SIG-M5 (cell line): ENCODE results near the gene UBE2F.

Experiments used
- DNase-seq: peaks from one replicate; lab custom pipeline; 2025; lab: John Stamatoyannopoulos, UW

The UBE2F gene

GRCh38 chr2:237966565-237967462 lies at the start of gene UBE2F:
Gene UBE2F (plus strand): TSS chr2:237967014. CDS start chr2:237973108, 6,094 bp downstream.
- no peak for DNase-seq

GRCh38 chr2:237917696-237918374 lies 49.0 kb upstream of the UBE2F start:
- no peak for DNase-seq

GRCh38 chr2:237919593-237919992 lies 47.2 kb upstream of the UBE2F start:
- no peak for DNase-seq

GRCh38 chr2:237920673-237921072 lies 46.1 kb upstream of the UBE2F start:
- no peak for DNase-seq

GRCh38 chr2:237921967-237922492 lies 44.8 kb upstream of the UBE2F start:
- no peak for DNase-seq

- no peak for DNase-seq
Observed at GRCh38 chr2:237922641-237923361, 44.0 kb upstream of the UBE2F start.

- no peak for DNase-seq
Observed at GRCh38 chr2:237923481-237924163, 43.2 kb upstream of the UBE2F start.

GRCh38 chr2:237924164-237924534 lies 42.7 kb upstream of the UBE2F start:
- DNase-seq: no peak

- DNase-seq: no peak
Observed at GRCh38 chr2:237927135-237927534, 39.7 kb upstream of the UBE2F start.

- no peak for DNase-seq
Observed at GRCh38 chr2:237927986-237928385, 38.8 kb upstream of the UBE2F start.

- DNase-seq: no peak
Observed at GRCh38 chr2:237929979-237930378, 36.8 kb upstream of the UBE2F start.

- DNase-seq: peak; percentile 22
Observed at GRCh38 chr2:237931205-237931721, 35.6 kb upstream of the UBE2F start.

GRCh38 chr2:237932731-237933131 lies 34.1 kb upstream of the UBE2F start:
- no peak for DNase-seq

GRCh38 chr2:237934186-237934585 lies 32.6 kb upstream of the UBE2F start:
- DNase-seq: no peak

GRCh38 chr2:237935740-237936452 lies 30.9 kb upstream of the UBE2F start:
- DNase-seq: no peak

GRCh38 chr2:237939251-237939650 lies 27.6 kb upstream of the UBE2F start:
- no peak for DNase-seq

GRCh38 chr2:237940828-237941227 lies 26.0 kb upstream of the UBE2F start:
- no peak for DNase-seq

GRCh38 chr2:237941239-237941638 lies 25.6 kb upstream of the UBE2F start:
- no peak for DNase-seq

GRCh38 chr2:237942513-237942899 lies 24.3 kb upstream of the UBE2F start:
- DNase-seq: no peak

GRCh38 chr2:237943395-237944094 lies 23.3 kb upstream of the UBE2F start:
- DNase-seq: no peak
